Measurements from ENCODE around the gene FKBP7.

DNA sequence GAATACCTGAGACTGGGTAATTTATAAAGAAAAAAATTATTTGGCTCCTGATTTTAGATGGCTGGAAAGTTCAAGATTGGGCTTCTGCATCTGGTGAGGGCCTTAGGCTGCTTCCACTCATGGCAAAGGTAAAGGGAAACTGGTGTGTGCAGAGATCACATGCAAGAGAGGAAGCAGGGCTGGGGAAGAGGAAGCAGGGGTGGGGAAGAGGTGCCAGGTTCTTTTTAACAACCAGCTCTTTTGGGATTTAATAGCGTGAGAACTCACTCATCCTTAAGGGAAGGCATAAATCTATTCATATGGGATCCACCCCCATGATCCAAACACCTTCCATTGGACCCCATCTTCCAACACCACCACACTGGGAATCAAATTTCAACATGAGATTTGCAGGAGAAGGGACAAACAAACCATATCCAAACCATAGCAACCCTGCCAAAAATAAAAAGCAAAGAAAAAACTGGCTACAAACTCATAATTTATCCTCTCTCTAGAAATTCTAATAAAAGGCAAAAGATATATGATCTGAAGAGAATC, 57.9 kb downstream of the FKBP7 start:
- TF ChIP-seq CTCF (conservative IDR thresholded peaks at IDR 0.05) (no peak), ZFX (IDR thresholded peaks at IDR 0.05) (no peak)
